HG03378 (cell line): ENCODE measurements around the gene SIGLEC9.

Experiments used
- ATAC-seq: cut with Tn5 transposase; IDR thresholded peaks from one replicate; pipeline ENCODE4 v1.9.1; 2021; ENCODE audit warnings: mild to moderate bottlenecking, moderate library complexity; ENCODE audit not compliant: unreplicated experiment

Gene SIGLEC9

GRCh38 chr19:51122112-51122981, 2.4 kb upstream of the SIGLEC9 start:
- ATAC-seq: no peak

- no peak for ATAC-seq
Observed at GRCh38 chr19:51123381-51123800, 1.3 kb upstream of the SIGLEC9 start.

- ATAC-seq: no peak
Observed at GRCh38 chr19:51123802-51124201, 904 bp upstream of the SIGLEC9 start.

- no peak for ATAC-seq
Observed at GRCh38 chr19:51124216-51124615, 490 bp upstream of the SIGLEC9 start.

- ATAC-seq: no peak
Observed at GRCh38 chr19:51125421-51126075, 842 bp downstream of the SIGLEC9 start.

- ATAC-seq: no peak
Observed at GRCh38 chr19:51127032-51127431, 2.3 kb downstream of the SIGLEC9 start.

GRCh38 chr19:51127755-51128154, 3.0 kb downstream of the SIGLEC9 start:
- ATAC-seq: no peak

- no peak for ATAC-seq
Observed at GRCh38 chr19:51128227-51128626, 3.5 kb downstream of the SIGLEC9 start.

- no peak for ATAC-seq
Observed at GRCh38 chr19:51129716-51130115, 5.0 kb downstream of the SIGLEC9 start.

GRCh38 chr19:51131780-51132680, 7.3 kb downstream of the SIGLEC9 start:
- ATAC-seq: no peak

GRCh38 chr19:51135004-51135403, 10.3 kb downstream of the SIGLEC9 start:
- no peak for ATAC-seq

- no peak for ATAC-seq
Observed at GRCh38 chr19:51135986-51136762, 11.5 kb downstream of the SIGLEC9 start.

GRCh38 chr19:51136851-51137551, 12.3 kb downstream of the SIGLEC9 start:
- no peak for ATAC-seq

- ATAC-seq: no peak
Observed at GRCh38 chr19:51137792-51138425, 13.2 kb downstream of the SIGLEC9 start.

GRCh38 chr19:51138549-51138979, 13.9 kb downstream of the SIGLEC9 start:
- no peak for ATAC-seq

GRCh38 chr19:51139299-51140014, 14.8 kb downstream of the SIGLEC9 start:
- ATAC-seq: no peak

- no peak for ATAC-seq
Observed at GRCh38 chr19:51140441-51140840, 15.7 kb downstream of the SIGLEC9 start.

GRCh38 chr19:51141181-51141580, 16.5 kb downstream of the SIGLEC9 start:
- no peak for ATAC-seq

- no peak for ATAC-seq
Observed at GRCh38 chr19:51142119-51142518, 17.4 kb downstream of the SIGLEC9 start, which contains the start of gene SIGLEC7. Gene SIGLEC7, plus strand, starts transcription at chr19:51142301. Its CDS starts 69 bp downstream, at chr19:51142370.
